OCI-LY3 (cell line): ENCODE measurements around the gene CDH4.

Experiments used
- EZH2phosphoT487 ChIP-seq: fragments of 200-600 bp; shearing (Covaris generic); IDR thresholded peaks from 2 replicates; pipeline ENCODE4 v1.6.1; 2018; ENCODE audit warnings: antibody characterized with exemption, mixed run types, low read depth
- TF ChIP-seq, protein P1 (sequence below): fragments of 200-600, 300-600 bp; sonication (generic); IDR thresholded peaks from 2 replicates; pipeline ENCODE4 v1.5.1; 2014; ENCODE audit warnings: antibody characterized with exemption, low read length, low read depth

DNA sequence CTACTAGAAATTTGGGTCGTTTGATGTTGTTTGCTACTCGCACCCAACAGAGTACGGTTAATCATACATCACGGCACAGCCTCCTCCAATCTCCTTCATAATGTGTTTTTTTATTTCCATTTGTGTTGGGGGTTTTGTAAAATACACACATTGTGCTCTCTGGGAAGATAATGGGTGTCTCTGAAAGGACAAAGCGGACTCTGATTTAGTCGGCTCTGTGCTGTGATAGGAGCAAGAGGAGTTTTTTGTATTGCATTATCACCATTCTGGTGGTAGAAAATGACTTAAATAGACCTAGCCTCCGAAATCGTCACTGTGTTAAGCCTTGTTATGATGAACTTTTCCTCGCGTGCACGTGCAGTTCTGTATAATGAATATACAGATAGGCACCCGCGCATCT is 196.3 kb downstream of the CDH4 start:
- no peak for TF ChIP-seq EZH2phosphoT487
- TF ChIP-seq, protein P1, sequence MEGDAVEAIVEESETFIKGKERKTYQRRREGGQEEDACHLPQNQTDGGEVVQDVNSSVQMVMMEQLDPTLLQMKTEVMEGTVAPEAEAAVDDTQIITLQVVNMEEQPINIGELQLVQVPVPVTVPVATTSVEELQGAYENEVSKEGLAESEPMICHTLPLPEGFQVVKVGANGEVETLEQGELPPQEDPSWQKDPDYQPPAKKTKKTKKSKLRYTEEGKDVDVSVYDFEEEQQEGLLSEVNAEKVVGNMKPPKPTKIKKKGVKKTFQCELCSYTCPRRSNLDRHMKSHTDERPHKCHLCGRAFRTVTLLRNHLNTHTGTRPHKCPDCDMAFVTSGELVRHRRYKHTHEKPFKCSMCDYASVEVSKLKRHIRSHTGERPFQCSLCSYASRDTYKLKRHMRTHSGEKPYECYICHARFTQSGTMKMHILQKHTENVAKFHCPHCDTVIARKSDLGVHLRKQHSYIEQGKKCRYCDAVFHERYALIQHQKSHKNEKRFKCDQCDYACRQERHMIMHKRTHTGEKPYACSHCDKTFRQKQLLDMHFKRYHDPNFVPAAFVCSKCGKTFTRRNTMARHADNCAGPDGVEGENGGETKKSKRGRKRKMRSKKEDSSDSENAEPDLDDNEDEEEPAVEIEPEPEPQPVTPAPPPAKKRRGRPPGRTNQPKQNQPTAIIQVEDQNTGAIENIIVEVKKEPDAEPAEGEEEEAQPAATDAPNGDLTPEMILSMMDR = no peak
